IMR-90 (cell line): ENCODE data around the gene OR4K1.

Experiments used
- CTCF ChIP-seq: conservative IDR thresholded peaks from 2 replicates; pipeline ENCODE4 v1.5.1; 2012; ENCODE audit warnings: mild to moderate bottlenecking, low read depth, low read length, improper control_type of control experiment
- RAD21 ChIP-seq: IDR thresholded peaks from 2 replicates; pipeline ENCODE4 v1.6.1; 2012; ENCODE audit warnings: low read length, improper control_type of control experiment
- RFX5 ChIP-seq: IDR thresholded peaks from 2 replicates; pipeline ENCODE4 v1.8.0; 2012; ENCODE audit warnings: low read depth, mild to moderate bottlenecking, low read length, moderate library complexity

- TF ChIP-seq CTCF (no peak), RAD21 (no peak), RFX5 (no peak)
Observed at GRCh38 chr14:19902409-19902808, 28.3 kb upstream of the OR4K1 start.
